Activated gamma-delta T cell (primary cell): ENCODE data around the gene PSG6.
"Not testable (repeated sequence)": the region's sequence is repeated elsewhere in the genome, so short reads cannot be mapped to it uniquely, and the experiment has no call there.

ENCODE experiments used
- DNase-seq: peaks from one replicate; lab custom pipeline; 2025; lab: John Stamatoyannopoulos, UW
- total RNA-seq, 2 donors: gene quantifications; one replicate each; lab custom pipeline; 2026; lab: John Stamatoyannopoulos, UW

PSG6 gene
- total RNA-seq = 0 reads per million in 2 donors

- DNase-seq = not testable (repeated sequence)
Measured at GRCh38 chr19:42917634-42918033, at the start of gene PSG6. Gene PSG6 (minus strand): TSS chr19:42917894. CDS start chr19:42917792, 102 bp downstream.

DNA sequence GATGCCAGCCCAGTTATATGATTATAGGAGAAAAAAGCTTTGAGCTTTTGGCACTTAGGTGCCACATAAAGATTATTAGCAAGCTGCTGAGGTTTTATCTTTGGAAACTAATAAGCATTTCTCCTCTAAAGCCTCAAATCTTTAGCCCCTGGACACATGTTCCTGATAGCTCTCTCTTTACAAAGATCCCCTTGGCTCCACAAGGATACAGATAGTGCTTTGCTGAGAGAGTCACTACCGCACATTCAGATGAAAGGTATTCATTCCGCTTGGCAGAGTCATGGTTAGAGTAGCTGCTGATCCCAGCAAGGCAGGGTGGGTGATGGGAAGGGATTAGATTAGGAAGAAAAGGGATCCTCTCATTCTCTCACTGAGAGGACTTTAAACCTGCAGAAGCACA, 47.5 kb upstream of the PSG6 start:
- DNase-seq = no peak

DNA sequence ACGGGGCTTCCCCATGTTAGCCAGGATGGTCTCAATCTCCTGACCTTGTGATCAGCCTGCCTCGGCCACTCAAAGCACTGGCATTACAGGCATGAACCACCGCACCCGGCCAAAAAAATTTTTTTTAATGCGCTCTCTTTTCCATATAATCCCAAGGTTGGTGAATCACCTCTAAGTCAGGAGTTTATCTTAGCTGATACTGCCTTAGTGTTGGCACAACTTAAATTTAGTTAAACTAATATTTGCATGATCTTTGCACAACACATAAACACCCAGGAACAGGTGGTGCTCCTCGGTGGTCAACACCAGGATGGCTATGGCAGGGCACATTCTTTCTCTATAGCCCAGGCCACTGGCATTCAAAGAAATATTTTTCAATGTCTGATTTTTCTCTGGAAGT, 43.4 kb upstream of the PSG6 start:
- DNase-seq = no peak

DNA sequence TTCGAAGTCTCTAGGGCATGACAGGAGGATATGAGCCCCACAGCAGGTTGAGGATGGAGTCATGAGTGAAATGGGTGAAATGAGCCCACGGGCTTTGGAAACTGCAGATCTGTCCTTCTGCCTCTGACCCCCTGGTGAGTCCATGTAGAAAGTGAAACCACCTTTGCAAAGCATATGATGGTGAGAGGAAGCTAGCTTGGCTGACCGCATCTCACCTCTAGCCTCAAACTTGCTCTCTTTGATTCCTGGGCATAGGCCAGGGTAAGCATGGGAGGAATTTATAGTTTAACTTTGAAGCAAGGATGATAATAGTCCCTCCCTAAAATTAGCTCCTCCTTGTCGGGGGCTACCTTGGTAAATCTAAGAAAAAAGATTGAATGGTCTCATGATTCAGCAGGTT, 34.4 kb upstream of the PSG6 start:
- not testable (repeated sequence) for DNase-seq

GRCh38 chr19:42951476-42951875, 33.8 kb upstream of the PSG6 start:
- not testable (repeated sequence) for DNase-seq

- DNase-seq = no peak
Measured at GRCh38 chr19:42942187-42942789, 24.6 kb upstream of the PSG6 start.

DNA sequence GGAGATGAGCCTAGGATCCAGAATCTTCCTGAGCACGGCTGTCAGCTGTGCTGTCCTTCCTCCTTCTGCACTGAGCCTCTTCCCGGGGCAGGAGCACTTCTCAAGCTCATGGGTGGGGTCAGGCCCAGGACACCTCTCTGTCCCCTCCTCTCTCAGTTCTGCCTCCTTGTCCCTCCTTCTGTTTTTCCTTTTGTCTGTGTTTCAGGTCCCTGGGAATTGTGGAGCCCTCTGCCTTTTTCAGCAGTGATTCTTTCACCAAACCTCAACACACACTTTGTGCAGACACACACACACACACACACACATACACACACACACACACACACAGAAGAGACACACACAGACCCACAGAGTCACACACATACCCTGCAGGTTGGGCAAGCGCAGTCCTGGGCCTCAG, 19.4 kb upstream of the PSG6 start, which contains the start of gene PSG7:
TSS of gene PSG7 (minus strand) at position 101 of the 400 bp plus-strand sequence. CDS start 131 bp downstream, outside the sequence.
- not testable (repeated sequence) for DNase-seq

DNA sequence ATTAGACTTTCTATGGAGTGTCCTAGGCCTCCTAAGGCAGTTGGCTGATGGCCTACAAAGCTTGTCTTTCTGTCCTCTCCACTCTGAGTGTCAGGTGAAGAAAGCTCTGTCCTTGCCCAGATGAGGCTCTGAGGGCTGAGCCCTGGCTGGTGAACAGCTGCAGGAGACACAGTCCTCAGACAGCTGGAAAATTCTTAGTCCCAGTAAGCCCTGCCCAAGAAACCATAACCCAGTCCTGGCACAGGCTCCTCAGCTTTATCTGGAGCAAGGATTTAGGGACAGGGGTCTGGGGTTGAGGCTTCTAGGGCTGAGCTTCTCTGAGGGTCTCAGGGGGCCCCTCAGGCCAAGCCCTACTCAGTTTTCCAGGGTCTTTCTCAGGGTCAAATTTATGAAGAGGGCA, 17.0 kb upstream of the PSG6 start:
- not testable (repeated sequence) for DNase-seq

- not testable (repeated sequence) for DNase-seq
Measured at GRCh38 chr19:42934183-42934582, 16.5 kb upstream of the PSG6 start.

DNA sequence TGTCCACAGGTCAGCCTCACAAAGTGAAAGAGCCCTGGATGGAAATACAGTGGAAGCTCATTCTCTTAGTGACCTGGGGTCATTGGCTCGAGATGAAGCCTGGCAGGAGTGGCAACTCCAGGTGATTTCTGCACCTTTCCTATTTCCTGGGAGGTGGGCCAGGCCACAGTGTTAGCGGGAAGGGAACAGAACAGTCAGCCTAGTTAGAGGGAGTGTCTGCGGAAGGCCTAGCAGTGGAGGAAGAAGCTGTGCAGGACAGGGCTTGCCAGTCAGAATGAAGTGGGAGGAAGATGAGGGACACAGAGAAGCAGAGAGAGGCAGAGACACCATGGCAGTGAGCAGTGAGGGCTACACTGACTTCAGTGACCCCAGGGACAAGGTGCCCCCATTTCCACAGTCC, 15.7 kb upstream of the PSG6 start:
- not testable (repeated sequence) for DNase-seq

GRCh38 chr19:42932485-42933101, 14.9 kb upstream of the PSG6 start:
- not testable (repeated sequence) for DNase-seq

GRCh38 chr19:42930214-42930613, 12.5 kb upstream of the PSG6 start:
- DNase-seq = not testable (repeated sequence)

DNA sequence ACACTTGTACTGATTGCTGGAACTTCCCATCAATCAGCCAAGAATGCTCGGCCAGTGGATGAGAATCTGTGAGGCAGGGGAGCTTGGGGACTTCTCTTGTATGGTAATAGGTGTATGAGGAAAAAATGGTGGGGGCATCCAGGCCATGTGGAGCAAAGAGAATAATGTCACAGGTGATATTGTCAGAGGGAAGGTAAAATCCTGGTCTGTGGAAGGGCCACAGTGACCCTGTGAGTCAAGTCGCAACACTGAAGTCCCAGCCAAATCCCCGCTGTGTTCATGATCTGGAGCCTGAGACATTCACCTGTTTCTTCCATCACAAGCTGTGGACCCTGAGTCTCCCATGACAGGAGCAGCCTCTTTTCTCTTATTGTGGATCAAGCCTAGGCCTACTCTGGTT, 11.2 kb upstream of the PSG6 start:
- DNase-seq = no peak

GRCh38 chr19:42926781-42927180, 9.1 kb upstream of the PSG6 start:
- DNase-seq = no peak

DNA sequence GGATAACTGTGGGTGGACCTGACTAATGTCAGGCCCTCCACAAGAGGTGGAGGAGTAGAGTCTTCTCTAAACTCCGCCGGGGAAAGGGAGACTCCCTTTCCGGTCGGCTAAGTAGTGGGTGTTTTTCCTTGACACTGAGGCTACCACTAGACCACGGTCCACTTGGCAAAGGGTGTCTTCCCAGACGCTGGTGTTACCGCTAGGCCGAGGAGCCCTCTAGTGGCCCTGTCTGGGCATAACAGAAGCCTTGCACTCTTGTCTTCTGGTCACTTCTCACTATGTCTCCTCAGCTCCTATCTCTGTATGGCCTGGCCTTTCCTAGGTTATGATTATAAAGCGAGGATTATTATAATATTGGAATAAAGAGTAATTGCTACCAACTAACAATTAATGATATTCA, 5.4 kb upstream of the PSG6 start:
- DNase-seq = not testable (repeated sequence)

GRCh38 chr19:42920971-42921370, 3.3 kb upstream of the PSG6 start:
- DNase-seq = not testable (repeated sequence)

DNA sequence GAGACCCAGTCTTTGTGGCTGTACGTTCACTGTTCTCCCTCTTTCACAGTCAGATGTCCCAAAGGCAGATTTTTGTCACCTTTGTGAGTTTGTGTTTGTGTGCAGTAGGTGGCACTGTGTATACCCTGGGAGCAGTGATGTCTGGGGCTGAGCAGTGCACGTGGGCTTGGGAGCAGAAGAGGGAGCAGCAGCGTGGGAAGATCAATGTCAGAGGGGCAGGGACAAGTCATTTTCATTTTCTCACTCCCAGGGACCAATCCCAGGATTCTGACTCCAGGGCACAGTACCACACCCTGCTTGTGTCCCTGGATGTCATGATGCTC, 2.0 kb upstream of the PSG6 start:
- no peak for DNase-seq

DNA sequence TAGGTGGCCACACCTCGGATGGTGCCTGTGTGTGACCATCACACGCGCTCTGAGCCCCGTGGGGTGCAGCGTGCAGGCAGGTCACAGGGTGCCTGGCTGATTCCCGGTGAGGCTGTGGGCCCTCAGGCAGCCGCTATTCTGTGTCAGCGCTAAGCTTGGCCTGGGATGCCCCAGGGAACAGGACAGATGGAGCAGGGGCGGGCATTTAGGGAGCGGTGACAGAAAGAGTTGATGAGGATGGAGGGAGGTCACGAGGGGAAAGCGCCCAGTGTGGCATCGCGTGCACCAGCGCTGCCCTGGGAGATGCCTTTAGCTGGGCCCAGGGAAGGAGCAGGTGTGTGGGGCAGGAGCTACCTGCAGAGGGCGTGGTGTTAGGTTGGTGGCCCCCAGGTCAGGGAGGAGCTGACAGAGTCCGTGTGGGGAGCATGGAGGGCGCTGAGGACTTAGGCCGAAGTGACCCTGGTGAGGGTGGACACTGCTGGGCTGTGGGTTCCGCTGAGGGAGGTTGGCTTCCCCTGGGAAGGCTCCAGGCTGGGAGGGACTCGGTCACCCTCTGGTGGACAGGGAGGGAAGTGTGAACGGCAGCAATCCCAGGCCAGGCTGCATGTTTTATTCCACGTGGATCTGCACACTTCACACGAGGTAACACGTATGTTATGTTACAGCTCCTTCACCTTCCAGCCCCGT, 1.5 kb upstream of the PSG6 start:
- not testable (repeated sequence) for DNase-seq

GRCh38 chr19:42918377-42919069, 829 bp upstream of the PSG6 start:
- DNase-seq = not testable (repeated sequence)

- not testable (repeated sequence) for DNase-seq
Measured at GRCh38 chr19:42916931-42917330, 763 bp downstream of the PSG6 start.

DNA sequence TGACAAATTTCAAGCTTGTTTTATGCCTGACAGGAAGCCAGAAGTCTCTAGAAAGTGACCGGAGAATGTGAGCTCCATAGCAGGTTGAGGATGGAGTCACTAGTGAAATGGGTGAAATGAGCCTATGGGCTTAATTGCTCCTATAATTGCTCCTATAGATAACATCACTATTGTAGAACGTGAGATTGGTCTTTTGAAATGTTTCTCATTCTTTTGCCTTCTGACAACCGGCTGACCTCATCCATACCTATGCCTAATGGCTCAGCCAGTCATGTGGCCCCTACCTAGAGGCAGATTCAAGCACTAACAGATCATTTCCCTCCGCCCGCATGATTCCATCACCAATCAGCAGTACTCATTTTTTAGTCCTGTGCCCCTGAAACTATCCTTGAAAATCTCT, 4.2 kb downstream of the PSG6 start:
- not testable (repeated sequence) for DNase-seq

- not testable (repeated sequence) for DNase-seq
Measured at GRCh38 chr19:42912941-42913340, 4.8 kb downstream of the PSG6 start.
